GM21515 (cell line): Measurements from ENCODE around the gene FGF9.

Experiments used
- ATAC-seq: cut with Tn5 transposase; IDR thresholded peaks from one replicate; pipeline ENCODE4 v1.9.1; 2021; ENCODE audit not compliant: unreplicated experiment

FGF9 gene

DNA sequence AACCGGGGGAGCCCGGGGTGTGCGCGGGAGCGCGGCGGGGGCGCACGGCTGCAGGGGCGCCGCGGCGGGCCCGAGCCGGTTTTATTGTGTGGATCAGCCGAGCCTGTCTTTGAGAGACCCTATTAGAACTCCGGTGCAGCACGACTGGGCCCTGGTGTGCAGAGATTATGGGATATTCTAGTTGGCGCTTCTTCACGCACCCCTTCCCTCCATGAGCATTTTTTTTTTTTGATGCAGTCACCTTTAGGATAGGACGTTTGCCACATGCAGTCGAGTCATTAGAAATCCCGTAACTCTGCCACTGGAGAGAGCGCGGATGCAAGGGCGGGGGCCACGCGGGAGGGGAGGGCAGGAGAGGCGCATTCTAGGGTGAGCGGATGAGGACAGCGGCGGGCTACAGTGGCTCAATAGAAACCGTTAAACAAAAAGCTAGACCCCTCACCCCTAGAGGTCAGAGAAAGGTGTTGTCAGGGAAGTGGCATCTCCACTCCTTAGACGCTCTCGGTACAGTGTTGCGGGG lies 3.7 kb downstream of the FGF9 start:
- ATAC-seq, result no peak

DNA sequence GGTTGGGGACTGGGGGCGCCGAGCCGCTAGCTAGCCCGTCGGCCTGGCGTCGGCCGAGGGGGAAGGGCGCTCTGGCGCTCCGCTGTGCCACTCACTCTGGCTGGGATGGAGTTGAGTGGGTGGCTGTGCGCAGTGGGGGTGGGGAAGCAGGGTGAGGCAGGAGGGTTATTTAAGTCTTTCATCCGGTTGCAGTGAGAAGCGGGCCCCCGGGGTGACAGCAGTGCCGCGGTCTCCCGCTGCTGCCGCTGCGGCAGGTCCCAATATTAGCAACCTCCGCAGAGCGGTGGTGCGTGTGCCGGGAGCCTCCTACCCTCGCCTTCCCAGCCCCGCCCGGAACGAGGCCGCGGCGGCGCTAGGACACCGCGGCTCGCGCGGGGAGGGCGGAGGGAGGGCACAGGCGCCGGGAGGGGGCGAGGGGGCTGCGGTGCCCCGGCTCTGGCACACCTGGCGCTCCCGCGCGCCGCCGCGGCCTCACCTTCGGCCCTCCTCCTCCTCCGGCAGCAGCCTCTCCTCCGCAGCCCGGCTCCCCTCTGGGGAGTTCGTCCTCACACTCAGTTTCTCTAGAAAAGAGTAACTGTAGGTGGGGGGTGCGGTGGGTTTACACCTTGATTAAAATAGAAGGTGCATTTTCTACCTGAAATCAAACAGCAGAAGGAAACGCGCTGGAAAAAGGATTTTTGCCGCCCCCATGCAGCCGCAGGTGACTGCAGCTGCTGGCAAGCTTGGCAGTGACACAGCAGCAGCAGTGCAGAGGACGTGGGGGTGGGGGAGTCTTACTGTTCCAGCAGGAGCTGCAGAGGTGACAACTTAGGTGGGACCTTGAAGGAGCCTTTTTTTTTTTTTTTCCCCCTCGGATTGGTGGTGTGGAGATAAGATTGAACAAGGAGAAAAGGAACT lies 4.5 kb downstream of the FGF9 start:
- no peak for ATAC-seq

DNA sequence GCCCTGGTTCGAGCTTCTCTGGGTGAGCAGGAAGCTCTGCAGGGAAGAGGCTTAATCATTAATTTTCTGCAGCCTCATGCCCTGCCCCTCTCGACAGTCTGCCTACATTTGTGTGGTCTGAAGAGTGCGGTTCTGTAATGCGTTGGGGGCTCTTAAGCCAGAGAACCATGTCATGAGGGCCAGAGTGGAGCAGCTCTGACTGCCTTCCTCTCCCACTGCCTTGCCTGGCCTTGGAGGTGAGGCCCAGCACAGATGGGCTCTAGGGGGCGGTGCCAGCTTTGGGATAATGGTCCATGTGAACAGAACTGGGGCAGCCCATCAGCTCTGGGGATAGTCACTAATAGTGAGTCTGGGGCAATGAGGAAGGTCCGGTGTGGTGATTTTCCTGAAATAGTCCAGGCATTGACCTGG lies 5.7 kb downstream of the FGF9 start:
- no peak for ATAC-seq

DNA sequence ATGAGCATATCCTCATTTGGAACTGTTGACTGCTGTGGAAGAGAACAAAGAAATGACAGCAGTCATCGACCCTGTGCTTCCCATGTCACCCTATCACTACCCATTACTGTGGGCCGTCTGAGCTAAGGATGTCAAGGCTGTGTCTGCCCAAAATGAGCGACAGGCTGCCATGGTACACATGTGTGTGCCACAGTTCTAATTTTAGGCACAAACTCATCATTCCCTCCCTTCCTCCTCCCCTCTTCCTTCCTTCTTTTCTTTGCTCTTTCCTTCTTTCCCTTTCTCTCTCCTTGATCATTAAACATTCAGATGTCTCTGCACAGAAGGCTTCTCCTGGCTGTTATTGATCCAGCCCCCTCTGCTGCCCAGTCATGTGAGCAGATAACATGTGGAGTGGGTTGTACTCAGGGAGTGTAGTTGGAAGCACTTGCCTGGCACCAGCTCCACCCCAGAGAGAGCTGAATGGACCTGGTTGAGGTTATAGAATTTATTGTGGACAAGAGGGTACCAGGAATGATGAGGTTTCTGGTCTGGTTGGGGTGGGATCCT lies 6.3 kb downstream of the FGF9 start:
- no peak for ATAC-seq

DNA sequence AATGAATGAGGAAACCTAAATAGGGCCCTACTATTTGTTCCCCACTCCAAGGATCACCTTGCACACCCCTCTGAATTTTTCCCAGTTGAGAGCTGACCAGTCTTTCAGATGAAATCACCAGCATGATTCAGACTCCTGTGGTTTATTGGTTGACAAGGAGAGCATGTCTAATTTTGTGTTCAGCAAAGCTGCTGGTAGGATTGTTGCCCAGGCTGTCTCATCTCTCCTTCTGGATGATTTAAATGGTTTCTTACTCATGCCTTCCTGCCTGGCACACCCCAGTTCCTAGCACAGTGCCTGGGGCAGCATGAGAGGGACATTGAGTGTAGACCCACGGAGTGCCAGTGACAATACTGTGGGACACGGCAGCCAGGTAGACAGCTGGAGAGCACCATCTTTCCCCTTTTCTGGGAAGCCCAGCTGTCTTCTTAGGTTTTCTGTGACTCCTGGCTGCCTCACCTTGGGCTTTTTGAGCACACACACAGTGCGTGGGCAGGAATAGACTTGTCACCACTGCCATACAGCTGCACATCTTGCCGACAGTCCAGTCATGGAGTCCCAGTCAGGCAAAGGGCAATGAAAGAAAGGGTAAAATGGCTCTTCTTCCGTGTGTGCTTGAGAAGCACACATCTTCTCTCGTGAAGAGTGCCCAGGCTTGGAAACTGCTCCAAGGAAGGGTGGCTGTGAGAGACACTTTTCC lies 12.3 kb downstream of the FGF9 start:
- no peak for ATAC-seq

DNA sequence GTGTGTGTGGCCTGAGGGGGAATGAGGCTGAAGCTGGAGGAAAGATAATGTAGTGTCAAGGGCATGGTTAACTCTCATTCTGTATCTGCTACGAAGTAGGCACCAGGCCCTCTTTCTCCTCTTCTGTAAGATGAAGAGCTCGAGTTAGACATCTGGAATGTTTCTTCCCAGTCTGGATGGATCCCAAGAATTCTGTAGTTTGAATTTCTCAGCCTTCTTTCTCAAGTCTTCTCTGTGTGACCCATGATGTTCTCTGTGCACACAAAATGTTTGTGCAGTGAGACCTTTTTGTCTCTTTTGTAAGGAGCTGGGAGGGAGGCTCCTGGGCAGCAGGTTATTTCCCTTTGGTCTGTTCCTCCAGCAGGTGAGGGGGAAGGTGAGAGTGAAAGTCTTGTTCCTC lies 13.7 kb downstream of the FGF9 start:
- ATAC-seq, result no peak

DNA sequence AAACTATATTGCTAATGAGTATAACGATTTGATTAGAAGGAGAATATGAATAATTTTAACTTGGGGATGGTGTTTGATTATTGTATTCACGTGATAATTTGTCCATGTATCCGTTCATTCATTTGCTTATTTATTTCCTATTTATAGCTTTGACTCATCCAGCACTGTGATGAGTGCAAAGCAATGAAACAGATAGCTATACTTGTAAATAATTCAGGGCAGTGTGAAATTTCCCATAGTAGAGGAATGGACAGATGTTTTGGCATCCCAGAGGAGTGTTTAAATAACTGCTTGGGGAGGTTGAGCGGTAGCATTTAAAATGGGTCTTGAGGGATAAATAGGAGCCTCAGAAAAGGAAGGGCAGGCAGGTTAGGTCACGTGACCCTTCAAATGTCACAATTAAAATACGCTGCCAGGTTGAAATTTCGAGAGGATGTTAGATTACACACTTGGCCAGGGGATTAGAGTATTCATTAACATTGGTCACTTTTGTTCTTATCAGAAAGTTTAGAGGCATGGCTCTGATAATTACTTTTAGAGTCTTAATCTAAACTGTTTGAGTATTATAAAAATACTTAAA lies 14.7 kb downstream of the FGF9 start:
- no peak for ATAC-seq

DNA sequence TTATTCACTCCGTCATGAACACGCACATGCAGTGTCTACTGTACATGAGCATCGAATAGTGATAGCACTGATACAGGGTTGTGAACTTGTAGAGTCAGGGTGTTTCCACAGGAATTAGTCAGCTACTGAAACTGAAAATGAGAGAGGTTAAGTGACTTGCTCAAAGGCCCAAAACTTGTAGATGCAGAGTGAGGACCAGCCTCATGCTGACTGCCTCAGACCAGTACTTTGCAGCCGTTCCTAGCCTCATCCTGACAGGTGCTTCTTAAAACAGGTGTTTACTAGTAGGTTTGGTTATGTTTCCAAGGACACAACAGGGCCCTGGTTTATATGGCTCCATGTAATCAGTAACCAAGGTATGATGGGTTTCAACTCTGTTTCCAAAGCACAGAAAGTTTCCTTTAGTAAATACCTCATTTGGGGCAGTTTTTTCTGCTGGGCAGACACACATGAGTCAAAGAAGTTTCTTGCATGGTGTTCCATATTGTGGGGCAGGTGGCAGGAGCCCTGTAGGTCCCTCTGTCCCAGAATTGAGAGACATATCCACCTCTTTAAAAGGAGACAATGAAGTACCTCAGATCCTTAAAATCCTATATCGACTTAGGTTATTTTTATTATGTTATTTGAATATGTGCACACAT lies 16.0 kb downstream of the FGF9 start:
- peak; percentile 94 for ATAC-seq

DNA sequence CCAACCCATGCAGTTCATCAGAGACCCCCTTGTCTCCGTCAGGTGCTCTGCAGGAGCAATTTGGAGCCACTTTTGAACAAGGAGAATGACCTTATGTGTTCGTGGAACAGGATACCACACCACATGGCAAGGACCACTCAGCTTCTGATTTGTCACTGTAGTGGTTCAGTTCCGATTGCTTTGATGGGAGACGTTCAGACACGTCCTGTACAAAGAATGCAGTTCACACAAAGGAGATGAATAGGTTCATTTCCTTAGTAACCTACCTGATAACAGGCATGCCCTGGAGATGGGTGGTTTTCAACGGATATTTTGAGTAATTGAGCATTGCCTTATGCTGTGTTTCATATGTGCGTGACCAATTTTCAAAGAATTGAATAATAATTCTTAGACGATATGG lies 17.2 kb downstream of the FGF9 start:
- ATAC-seq, result no peak

DNA sequence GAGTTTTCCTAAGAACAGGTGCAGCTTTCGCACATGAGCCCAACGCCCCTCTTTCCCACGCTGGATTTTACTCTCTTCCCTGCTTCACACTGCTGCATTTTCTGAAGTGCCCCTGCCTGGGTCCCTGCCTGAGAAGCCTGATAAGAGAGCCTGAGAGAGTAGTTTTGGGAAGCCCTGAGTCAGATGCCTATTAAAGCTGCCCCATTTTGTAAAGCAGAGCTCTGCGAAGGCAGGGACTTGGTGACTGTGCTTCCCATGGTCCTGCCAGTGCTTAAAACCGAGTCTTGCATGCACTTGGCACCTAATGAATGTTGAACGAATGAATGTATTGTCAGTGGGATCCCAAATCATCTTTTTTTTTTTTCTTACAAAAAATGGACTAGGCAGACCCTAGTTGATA lies 18.2 kb downstream of the FGF9 start:
- no peak for ATAC-seq

DNA sequence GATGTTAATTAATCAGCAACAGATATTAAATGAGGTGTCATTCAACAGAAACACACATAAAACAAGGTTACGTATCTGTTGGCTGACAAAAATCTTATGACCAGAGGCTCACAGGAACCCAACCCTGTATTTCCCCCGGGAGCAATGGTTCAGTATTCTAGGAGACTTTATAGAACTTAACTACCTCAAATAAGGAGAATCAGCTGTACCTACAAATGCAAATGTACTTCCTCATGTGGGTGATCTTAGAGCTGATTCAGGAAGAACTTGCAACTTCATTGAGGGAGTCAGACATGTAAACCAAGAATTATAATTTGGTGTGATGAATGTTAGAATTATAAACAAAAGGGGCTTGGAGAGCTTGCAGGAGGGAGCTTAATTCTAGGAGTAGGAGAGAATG lies 20.1 kb downstream of the FGF9 start:
- ATAC-seq, result no peak

DNA sequence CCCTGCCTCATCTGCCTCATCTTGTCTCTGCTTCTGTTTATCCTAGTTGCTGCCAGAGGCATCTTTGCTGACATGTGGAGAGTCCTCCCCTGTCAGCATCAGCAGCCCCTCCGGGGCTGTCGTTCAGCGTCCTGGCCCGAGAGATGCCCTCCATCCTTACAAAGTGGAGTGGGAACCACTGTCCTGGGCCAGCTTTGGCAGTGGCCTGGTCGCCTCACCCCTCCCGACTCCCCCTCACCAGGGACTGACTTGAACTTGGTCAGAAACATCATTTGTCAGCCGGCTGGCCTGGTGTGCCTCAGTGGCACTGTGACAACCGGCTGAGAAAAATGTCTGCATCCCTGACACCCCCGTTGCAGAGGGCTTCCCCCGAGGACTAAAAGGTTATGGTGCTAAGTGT lies 20.6 kb downstream of the FGF9 start:
- ATAC-seq, result no peak

DNA sequence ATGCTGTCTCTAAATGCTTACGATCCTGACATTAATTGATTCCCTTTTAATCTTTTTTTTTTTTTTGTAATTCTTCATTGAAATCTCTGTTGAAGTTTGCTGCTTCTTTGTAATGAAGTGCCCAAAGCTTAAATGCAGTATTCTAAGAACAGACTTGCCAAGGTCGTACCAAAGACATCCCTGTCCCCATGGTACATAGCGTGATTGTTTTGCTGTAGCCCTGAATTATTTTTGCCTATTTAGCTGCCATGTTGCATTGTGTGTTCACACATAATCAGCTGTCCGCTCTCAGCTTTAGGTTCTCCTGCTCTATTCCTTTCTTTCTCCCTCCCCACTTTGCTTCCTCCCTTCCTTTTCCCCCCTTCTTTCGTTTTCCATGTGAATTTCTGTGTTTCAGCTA lies 21.1 kb downstream of the FGF9 start:
- no peak for ATAC-seq

DNA sequence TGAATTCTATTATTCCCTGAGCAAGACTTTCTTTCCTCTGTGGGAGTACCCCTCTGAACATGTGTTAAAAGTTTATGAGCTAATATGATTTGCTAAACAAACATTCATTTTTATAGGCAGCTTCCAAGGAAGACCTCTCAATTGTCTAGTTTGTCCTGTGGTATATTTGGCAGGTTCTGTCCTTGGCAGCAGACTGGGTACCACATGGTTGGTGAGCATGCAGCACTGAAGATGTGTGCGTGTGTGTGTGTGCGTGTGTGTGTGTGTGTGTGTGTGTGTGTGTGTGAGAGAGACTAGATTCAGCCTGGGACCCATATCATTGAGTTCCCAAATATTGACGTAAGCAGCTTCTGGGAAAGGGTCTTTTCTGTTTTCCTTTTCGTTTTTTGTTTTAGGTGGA lies 24.0 kb downstream of the FGF9 start:
- no peak for ATAC-seq

DNA sequence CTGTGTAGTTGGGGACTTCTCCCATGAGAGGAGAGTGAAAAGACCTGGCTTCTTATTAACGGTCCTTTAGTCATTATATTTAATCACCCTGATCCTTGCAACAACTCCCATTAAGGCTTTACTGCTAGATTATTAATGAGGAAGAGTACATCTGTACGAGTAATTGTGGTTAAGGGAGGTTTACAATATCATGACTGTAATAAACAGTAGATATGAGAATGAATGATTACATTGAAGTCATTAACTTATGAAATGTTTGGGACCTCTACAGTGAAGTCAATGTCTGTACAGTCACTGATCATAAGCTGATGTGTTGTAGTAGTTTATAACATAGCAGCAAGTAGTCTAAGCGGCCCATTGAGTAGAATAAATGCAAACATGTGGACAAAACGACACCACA lies 24.7 kb downstream of the FGF9 start:
- no peak for ATAC-seq

DNA sequence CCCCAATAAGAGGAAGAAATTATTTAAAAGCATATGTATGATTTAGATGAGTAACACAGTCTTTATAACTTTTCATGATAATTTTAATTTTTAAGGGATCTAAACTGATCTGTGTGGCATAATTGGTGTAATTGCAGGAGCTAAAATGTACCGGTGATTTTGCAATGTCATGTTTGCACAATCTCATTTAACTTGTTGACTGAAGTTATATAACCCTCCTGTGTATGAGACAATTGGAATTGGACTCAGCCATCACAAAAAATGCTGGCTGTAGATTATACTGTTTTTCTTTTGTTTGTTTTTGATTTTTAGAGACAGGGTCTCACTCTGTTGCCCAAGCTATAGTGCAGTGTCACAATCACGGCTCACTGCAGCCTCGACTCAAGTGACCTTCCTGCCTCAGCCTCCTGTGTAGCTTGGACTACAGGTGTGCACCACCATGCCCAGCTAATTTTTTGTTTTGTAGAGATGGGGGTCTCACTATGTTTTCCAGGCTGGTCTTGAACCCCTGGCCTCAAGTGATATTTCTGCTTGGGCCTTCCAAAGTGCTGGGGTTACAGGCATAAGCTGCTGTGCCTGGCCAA lies 26.1 kb downstream of the FGF9 start:
- no peak for ATAC-seq

DNA sequence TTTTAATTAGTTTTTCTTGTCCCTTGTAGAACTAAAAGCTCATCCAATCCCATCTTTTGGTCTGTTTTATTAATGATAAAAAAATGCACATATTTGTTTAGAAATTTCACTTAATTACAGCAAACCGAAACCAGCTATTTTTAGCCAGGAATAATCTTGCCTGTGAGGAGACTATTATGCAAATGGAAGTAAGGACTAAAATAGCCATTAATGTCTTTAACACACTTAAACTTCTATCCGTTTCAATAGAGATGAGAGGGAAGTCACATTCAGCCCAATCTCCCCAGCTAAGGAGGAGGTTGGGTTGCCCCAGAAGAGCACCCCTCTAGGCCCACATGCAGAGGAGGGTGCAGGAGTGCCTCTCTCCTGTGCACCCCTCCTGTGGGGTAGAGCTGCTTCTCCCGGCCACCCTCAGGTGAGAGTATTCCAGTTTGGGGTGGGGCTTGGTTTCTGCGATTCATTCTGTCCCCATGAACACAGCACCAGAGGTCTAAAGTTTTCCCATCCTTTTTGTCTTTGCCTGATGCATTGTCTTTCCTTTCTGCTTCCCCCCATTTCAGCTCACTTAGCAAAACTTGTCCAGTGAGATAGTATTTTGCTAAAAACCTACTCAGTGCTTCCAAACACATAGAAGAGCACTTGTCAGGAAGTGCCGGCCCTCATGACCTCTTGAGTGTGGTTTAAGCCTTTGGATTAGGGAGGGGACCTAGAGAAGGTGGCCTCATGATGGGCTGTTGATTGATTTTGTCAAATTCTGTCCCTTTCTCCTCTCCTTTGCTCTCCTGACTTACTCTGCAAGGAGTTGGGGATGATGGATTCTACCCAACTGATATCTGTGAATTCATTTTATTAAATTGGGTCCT lies 28.2 kb downstream of the FGF9 start:
- ATAC-seq, result no peak

DNA sequence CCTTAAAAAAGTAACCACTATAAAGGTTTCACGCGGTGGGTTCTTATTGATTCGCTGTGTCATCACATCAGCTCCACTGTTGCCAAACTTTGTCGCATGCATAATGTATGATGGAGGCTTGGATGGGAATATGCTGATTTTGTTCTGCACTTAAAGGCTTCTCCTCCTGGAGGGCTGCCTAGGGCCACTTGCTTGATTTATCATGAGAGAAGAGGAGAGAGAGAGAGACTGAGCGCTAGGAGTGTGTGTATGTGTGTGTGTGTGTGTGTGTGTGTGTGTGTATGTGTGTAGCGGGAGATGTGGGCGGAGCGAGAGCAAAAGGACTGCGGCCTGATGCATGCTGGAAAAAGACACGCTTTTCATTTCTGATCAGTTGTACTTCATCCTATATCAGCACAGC lies 30.6 kb downstream of the FGF9 start:
- no peak for ATAC-seq

DNA sequence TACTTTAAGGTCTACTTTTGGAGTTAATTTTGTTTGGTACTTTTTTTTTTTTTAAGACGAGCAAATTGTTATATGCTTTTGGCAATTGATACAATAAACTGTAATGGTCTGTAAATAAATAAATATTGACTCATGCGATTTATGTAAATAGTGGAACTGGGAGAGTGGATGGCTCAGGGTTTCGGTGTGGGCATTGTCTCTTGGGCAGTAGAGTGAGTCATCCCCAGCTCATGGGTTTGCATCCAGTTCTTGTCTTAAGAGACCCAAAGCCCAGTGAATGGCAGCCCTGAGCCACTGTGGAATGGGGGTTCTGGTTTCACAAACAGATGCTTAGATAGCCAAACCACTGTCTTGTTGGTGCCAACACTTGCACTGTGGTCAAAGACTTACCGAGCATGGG lies 33.0 kb downstream of the FGF9 start:
- no peak for ATAC-seq

DNA sequence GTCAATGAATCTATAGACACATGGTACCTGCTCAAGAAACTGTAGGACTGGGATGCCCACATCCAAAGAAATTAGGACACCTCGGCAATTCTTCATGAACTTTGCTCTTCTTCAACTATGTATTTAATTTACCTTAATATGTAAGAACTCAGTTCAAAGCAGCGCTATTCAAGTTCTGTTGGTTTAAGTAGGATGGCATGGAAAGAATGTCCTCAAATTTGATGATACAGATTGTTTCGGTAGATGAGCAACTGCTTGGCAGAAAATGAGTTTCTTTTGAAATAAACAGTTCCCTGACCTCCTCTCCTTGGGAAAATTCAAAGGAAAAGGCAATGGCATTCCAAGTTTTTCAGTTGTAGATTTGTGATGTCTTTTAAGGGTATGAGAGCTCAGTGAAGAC lies 36.7 kb downstream of the FGF9 start:
- no peak for ATAC-seq
